HepG2 (cell line): ENCODE measurements around the gene RASA4B. TPM values are rescaled to one million over a fixed set of nuclear protein-coding genes. Genes with fewer than 3 reads are reported as not detected.

Experiments used
- ATAC-seq: fragments of 200-7000 bp; cut with Tn5 transposase; 3 replicates; pipeline ENCODE4 v1.9.1; 2020; ENCODE audit warnings: mild to moderate bottlenecking, moderate library complexity
- BruUV-seq: library from RNA; stranded (reverse); fragments of 400-500 nt; replicated peaks from 2 replicates; lab custom pipeline; 2021; lab: Mats Ljungman, UMichigan
- CTCF ChIA-PET: fragments of 300-600 bp; formaldehyde crosslinking; extraction: SDS; loops from one replicate; lab custom pipeline; 2021; ENCODE audit warnings: low total read pairs, inconsistent platforms, low intra/inter-chr PET ratio; lab: Yijun Ruan, JAX
- POLR2A ChIA-PET: fragments of 350-600 bp; sonication (Branson Sonifier 250); formaldehyde crosslinking; loops from one replicate; lab custom pipeline; 2020; ENCODE audit warnings: antibody characterized with exemption, inconsistent platforms; lab: Yijun Ruan, JAX
- DNase-seq: peaks from one replicate; pipeline ENCODE4 v3.0.0-alpha.2; 2015; ENCODE audit warnings: low spot score
- FAIRE-seq: peaks from 3 replicates; lab custom pipeline; 2011; peaks lifted over from hg19 to GRCh38; lab: Jason Lieb, UNC
- H2AFZ ChIP-seq: one replicate; pipeline ENCODE4 v1.6.1; 2011; ENCODE audit warnings: low read length, inconsistent platforms
- H3K27ac ChIP-seq: fragments of 300-600 bp; 3 replicates; pipeline ENCODE4 v1.8.0; 2011; ENCODE audit warnings: mixed run types, mild to moderate bottlenecking, mixed read lengths, low read length, inconsistent platforms; ENCODE audit not compliant: insufficient read depth; ENCODE audit errors: extremely low read length
- H3K27me3 ChIP-seq, 2 experiments: fragments of 200-600 bp in 1 of 2; 2 replicates in 1 of 2; 3 replicates in 1 of 2; pipeline versions ENCODE4 v1.6.0 to v1.8.0; 2011; ENCODE audit warnings: low read length in 2 of 2, mild to moderate bottlenecking in 2 of 2, moderate library complexity in 2 of 2, inconsistent platforms in 1 of 2; ENCODE audit not compliant: insufficient read depth in 2 of 2, control insufficient read depth in 1 of 2
- H3K36me3 ChIP-seq, 2 experiments: fragments of 200-600 bp in 1 of 2; replicated peaks in 1 of 2; 2 replicates in 1 of 2; 3 replicates in 1 of 2; pipeline versions ENCODE4 v1.5.1 to v1.8.0; 2011; ENCODE audit warnings: low read length in 2 of 2, inconsistent platforms in 1 of 2; ENCODE audit not compliant: insufficient read depth in 2 of 2, control insufficient read depth in 1 of 2
- H3K4me1 ChIP-seq: 2 replicates; pipeline ENCODE4 v1.5.1; 2012; ENCODE audit warnings: low read length, inconsistent platforms; ENCODE audit not compliant: insufficient read depth
- H3K4me2 ChIP-seq: 2 replicates; pipeline ENCODE4 v1.6.0; 2011; ENCODE audit warnings: low read depth, low read length, inconsistent platforms
- H3K4me3 ChIP-seq, 3 experiments: fragments of 200-600 bp in 1 of 3; sonication (generic), shearing (Covaris generic) in 1 of 3; replicated peaks in 1 of 3; 2 replicates each; pipeline ENCODE4 v1.5.1; 2011 to 2016; ENCODE audit warnings: low read length in 3 of 3, inconsistent platforms in 2 of 3, low read depth in 2 of 3, mild to moderate bottlenecking in 2 of 3, control low read depth in 1 of 3, mixed read lengths in 1 of 3; ENCODE audit not compliant: insufficient read depth in 1 of 3
- H3K79me2 ChIP-seq: one replicate; pipeline ENCODE4 v1.6.1; 2011; ENCODE audit warnings: low read length, inconsistent platforms; ENCODE audit not compliant: insufficient read depth
- H3K9ac ChIP-seq: 2 replicates; pipeline ENCODE4 v1.6.0; 2011; ENCODE audit warnings: mild to moderate bottlenecking, low read depth, low read length, inconsistent platforms; ENCODE audit not compliant: insufficient read depth
- H3K9me3 ChIP-seq: 2 replicates; pipeline ENCODE4 v1.5.1; 2012; ENCODE audit warnings: mild to moderate bottlenecking, low read length
- H4K20me1 ChIP-seq: 2 replicates; pipeline ENCODE4 v1.6.0; 2011; ENCODE audit warnings: inconsistent platforms, mild to moderate bottlenecking, low read length, moderate library complexity; ENCODE audit not compliant: insufficient read depth
- ATF3 ChIP-seq: sonication (generic); formaldehyde crosslinking; IDR thresholded peaks from 2 replicates; pipeline ENCODE4 v1.4.0; 2020; ENCODE audit warnings: missing genetic modification reagents
- CBX1 ChIP-seq: IDR thresholded peaks from one replicate; pipeline ENCODE4 v1.6.1; 2016; ENCODE audit warnings: antibody characterized with exemption, low read depth
- ISL2 ChIP-seq: sonication (generic); formaldehyde crosslinking; IDR thresholded peaks from 2 replicates; pipeline ENCODE4 v1.5.0; 2020; ENCODE audit warnings: missing genetic modification reagents
- MXD1 ChIP-seq: sonication (generic); formaldehyde crosslinking; IDR thresholded peaks from 2 replicates; pipeline ENCODE4 v1.4.0; 2020; ENCODE audit warnings: mild to moderate bottlenecking, missing genetic modification reagents
- RAD51 ChIP-seq: fragments of 450-650 bp; IDR thresholded peaks from 2 replicates; pipeline ENCODE4 v1.6.1; 2016; ENCODE audit warnings: borderline replicate concordance
- TAF1 ChIP-seq: sonication (generic); formaldehyde crosslinking; IDR thresholded peaks from 2 replicates; pipeline ENCODE4 v1.4.0; 2020; ENCODE audit warnings: missing genetic modification reagents
- ZNF124 ChIP-seq: sonication (generic); formaldehyde crosslinking; IDR thresholded peaks from 2 replicates; pipeline ENCODE4 v1.4.0; 2020; ENCODE audit warnings: missing genetic modification reagents
- ZNF678 ChIP-seq: sonication (generic); formaldehyde crosslinking; IDR thresholded peaks from 2 replicates; pipeline ENCODE4 v1.4.0; 2020; ENCODE audit warnings: mild to moderate bottlenecking, missing genetic modification reagents
- ZNF775 ChIP-seq: sonication (generic); formaldehyde crosslinking; IDR thresholded peaks from 2 replicates; pipeline ENCODE4 v1.4.0; 2020; ENCODE audit warnings: missing genetic modification reagents, mild to moderate bottlenecking, moderate library complexity, borderline replicate concordance
- ZNF850 ChIP-seq: sonication (generic); formaldehyde crosslinking; conservative IDR thresholded peaks from 2 replicates; pipeline ENCODE4 v1.9.0; 2021; ENCODE audit warnings: mild to moderate bottlenecking, missing genetic modification reagents
- WGBS: methylation state at CpG from one replicate; pipeline ENCODE4 v1.1.6; 2017; ENCODE audit warnings: low lambda C conversion rate; 5-methylcytosine and 5-hydroxymethylcytosine counted together
- in situ Hi-C: cut with HindIII; loops from 2 replicates; pipeline ENCODE4 v1.10.0; 2017; ENCODE audit warnings: low pct_unique_long_range_greater_than_20kb; ENCODE audit not compliant: extremely low pct_ligation_motif_present
- intact Hi-C: fragments of 100-400 bp; cut with micrococcal nuclease; formaldehyde crosslinking; loops from one replicate; pipeline ENCODE4 v1.10.0; 2022; ENCODE audit not compliant: unreplicated experiment
- polyA plus RNA-seq, 8 experiments: library from polyadenylated mRNA; depleted of rRNA in 3 of 8; stranded (reverse) in 7 of 8; unstranded in 1 of 8; fragments of >200 nt; fragmentation: Illumina TruSeq in 4 of 8; extraction: Trizol in 4 of 8; gene quantifications; 2 replicates each; pipeline versions ENCODE4 v1.2.1 to v1.2.3, GENCODE V29; 2011 to 2016; ENCODE audit warnings: low read depth in 4 of 8, missing spikeins in 1 of 8, mixed read lengths in 1 of 8; ENCODE audit not compliant: insufficient read depth in 1 of 8
- total RNA-seq, 5 experiments: library from RNA; depleted of rRNA; stranded (reverse); fragments of >200 nt; fragmentation: Illumina TruSeq; extraction: Trizol; gene quantifications; 2 replicates each; pipeline ENCODE4 v1.2.3, GENCODE V29; 2016; ENCODE audit warnings: low read depth in 1 of 5
- TF ChIP-seq, protein P1 (sequence below), 2 experiments: sonication (generic) in 1 of 2; formaldehyde crosslinking in 1 of 2; IDR thresholded peaks; 2 replicates each; pipeline versions ENCODE4 v1.4.0 to v1.6.1; 2018 to 2020; ENCODE audit warnings: missing genetic modification reagents in 2 of 2, borderline replicate concordance in 1 of 2, low read depth in 1 of 2, mild to moderate bottlenecking in 1 of 2, missing biosample characterization in 1 of 2

Gene RASA4B
- total and polyA plus RNA-seq, 2 of the 13 experiments (the other 11 are each of a cell fraction or from before 2014, with no cell fraction given), result 0.82 to 1.3 TPM

DNA sequence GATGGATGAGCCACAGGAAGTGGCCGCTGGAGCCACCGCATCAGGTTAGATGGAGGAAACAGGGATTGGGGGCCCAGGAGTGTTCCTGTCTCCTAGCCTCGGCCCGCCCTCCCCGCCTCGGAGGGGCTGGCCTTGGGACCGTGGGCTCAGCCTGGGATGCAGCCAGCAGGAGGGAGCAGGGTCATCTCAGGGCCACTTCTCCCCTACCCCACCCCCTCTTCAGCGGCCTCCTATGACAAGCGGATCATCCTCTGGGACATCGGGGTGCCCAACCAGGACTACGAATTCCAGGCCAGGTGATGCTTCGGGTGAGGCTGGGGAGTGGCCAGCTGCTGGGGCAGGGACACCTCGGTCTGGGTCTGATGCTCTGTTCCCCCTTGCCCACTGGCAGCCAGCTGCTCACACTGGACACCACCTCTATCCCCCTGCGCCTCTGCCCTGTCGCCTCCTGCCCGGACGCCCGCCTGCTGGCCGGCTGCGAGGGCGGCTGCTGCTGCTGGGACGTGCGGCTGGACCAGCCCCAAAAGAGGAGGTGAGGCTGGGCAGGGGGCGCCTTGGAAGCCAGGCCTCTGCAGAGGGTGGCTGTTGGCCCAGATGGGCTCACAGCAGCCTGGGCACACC is 48.1 kb downstream of the RASA4B start (continued):
- TF ChIP-seq ZNF124 (no peak), ZNF775 (no peak), TAF1 (no peak), CBX1 (no peak), ZNF850 (CRISPR knock-in tag) (no peak)
- TF ChIP-seq, protein P1, sequence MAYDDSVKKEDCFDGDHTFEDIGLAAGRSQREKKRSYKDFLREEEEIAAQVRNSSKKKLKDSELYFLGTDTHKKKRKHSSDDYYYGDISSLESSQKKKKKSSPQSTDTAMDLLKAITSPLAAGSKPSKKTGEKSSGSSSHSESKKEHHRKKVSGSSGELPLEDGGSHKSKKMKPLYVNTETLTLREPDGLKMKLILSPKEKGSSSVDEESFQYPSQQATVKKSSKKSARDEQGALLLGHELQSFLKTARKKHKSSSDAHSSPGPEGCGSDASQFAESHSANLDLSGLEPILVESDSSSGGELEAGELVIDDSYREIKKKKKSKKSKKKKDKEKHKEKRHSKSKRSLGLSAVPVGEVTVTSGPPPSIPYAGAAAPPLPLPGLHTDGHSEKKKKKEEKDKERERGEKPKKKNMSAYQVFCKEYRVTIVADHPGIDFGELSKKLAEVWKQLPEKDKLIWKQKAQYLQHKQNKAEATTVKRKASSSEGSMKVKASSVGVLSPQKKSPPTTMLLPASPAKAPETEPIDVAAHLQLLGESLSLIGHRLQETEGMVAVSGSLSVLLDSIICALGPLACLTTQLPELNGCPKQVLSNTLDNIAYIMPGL (CRISPR knock-in tag; IDR thresholded peaks at IDR 0.05; ENCODE audit: borderline replicate concordance in 1 of 2, low read depth in 1 of 2), result no peak

- H3K27ac ChIP-seq, result no peak overlapping the region
- H3K27me3 ChIP-seq, result peaks cover 0 to 5% of the 10 kb centered on the region in 2 experiments; a peak in 2 of 5 replicates
- no peaks in the 10 kb centered on the region for H3K9me3 ChIP-seq
- CTCF ChIA-PET, result no interaction called here
- 92% methylated on average over 23 of the region's 40 CpGs for WGBS
- peaks cover 9% of the 10 kb centered on the region for H3K79me2 ChIP-seq
- no peak overlapping the region for H3K4me2 ChIP-seq
- H4K20me1 ChIP-seq, result no peaks in the 10 kb centered on the region
- no TSS peak for BruUV-seq
- H3K9ac ChIP-seq, result no peak overlapping the region
- no peak for TF ChIP-seq MXD1
- TF ChIP-seq RAD51, result no peak
- TF ChIP-seq ZNF678 (CRISPR knock-in tag), result no peak
- TF ChIP-seq ATF3 (CRISPR knock-in tag), result no peak
- no peak for TF ChIP-seq ISL2 (CRISPR knock-in tag)
- intact Hi-C loops (no loop called here), in situ Hi-C loops (no loop called here)
- H3K4me1 ChIP-seq, result peaks cover 17% of the 10 kb centered on the region
- FAIRE-seq (no peak), ATAC-seq (no peak), DNase-seq (no peak)
- H3K36me3 ChIP-seq, result peaks cover 5 to 6% of the 10 kb centered on the region in 2 experiments; a peak in 2 of 5 replicates
- H2AFZ ChIP-seq, result no peak overlapping the region
- no peak overlapping the region for H3K4me3 ChIP-seq
- POLR2A ChIA-PET, result no interaction called here
Measured at GRCh38 chr7:102468478-102469350, 48.9 kb downstream of the RASA4B start.
